Fibroblast of skin of left biceps (primary cell): ENCODE results near the gene PCGF5.
"Not testable (repeated sequence)": the region's sequence is repeated elsewhere in the genome, so short reads cannot be mapped to it uniquely, and the experiment has no call there.

Experiments used
- DNase-seq, 2 experiments: peaks; one replicate each; pipeline ENCODE4 v3.0.0-alpha.2; 2013; ENCODE audit warnings: low read depth in 2 of 2

The PCGF5 gene

DNA sequence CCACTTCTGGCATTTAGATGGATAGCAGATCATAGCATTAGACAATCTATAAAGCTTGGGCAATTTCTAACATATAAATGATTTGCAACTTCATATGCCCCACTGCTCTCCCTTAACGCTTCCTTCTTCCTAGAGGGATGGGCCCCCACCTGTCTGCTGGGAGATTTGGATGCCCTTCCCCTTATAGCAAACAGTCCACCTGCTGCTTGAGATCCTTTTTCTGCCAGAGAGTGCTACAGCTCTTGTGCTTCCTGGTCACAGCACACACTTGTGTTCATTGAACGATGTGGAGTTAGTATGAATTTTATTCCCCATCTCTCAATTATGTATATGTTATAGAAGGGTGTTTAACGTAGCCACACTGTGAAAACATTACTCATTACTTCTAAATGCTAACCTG, 10.4 kb upstream of the PCGF5 start:
- no peak for DNase-seq

DNA sequence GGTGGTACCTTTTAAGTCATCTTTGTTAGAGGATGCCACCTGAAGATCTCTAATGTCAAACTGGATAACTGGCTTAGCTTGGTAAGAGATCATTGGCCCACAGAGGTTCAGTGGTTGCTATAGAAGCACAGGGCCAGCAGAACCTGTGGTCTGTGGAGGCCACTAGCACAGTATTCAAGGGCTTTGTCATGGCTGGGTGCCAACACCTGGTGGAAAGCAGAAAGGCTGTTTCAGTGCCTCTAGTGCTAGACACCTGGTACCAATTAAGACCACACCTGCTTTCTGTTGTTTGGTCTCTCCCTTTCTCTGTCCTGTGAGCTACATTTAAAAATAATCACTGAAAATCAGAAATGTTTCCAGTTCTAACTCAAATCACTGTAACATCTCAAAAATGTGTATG, 10.0 kb upstream of the PCGF5 start:
- no peak for DNase-seq

DNA sequence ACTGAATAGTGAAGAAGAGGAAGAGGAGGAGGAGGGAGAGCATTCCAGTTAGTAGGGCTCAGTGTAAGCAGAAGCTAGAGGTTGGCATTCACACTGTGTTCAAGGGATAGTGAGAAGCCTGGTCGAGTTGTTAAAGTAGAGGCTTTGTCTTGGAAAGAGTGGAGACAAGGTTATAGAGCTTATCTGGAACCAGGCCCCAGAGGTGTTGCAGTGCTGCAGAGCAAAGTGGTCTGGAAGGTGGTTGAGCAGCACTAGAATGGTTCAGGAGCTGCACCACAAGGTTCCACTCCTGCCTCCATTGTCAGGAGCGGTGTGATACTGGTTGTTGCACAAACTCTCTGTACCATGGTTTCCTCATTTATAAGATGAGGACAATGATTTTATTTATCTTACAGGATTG, 8.8 kb upstream of the PCGF5 start:
- no peak for DNase-seq

DNA sequence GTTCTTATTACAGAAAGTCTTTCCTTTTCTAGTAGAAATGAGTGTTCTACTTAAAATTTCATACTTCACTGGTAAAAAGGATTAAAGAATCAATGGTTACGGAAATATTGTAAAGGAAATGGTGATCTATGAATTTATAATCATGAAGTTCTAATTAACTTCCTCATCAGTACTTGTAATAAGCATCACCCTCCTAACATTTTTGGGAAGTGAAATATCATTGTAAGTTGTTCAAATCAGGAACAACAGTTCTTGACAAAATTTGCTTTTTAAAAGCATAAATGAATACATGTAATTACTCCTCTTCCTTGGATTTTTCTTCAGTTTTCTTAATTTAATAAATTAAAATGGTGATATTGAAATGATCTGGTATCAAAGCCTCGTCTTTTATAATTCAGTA, 5.6 kb upstream of the PCGF5 start:
- no peak for DNase-seq

DNA sequence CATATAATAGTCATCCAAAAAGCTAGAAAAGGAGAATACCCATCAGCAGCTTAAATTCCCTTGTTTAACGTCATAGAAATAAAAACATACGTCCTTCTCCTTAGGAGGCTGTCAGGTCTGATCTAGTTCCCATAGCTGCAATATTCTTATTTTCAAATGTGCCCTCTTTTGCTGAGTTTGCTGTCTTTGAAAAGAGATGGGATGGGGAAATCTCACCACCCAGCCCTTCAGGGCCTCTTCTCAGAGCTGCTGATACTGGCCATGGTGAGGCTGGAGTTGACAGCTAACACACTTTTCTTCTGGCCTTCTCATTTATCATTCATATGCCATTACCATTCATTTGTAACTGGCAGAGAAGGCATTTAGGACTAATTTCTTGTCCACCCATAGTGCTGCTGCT, 5.1 kb upstream of the PCGF5 start:
- DNase-seq = no peak

DNA sequence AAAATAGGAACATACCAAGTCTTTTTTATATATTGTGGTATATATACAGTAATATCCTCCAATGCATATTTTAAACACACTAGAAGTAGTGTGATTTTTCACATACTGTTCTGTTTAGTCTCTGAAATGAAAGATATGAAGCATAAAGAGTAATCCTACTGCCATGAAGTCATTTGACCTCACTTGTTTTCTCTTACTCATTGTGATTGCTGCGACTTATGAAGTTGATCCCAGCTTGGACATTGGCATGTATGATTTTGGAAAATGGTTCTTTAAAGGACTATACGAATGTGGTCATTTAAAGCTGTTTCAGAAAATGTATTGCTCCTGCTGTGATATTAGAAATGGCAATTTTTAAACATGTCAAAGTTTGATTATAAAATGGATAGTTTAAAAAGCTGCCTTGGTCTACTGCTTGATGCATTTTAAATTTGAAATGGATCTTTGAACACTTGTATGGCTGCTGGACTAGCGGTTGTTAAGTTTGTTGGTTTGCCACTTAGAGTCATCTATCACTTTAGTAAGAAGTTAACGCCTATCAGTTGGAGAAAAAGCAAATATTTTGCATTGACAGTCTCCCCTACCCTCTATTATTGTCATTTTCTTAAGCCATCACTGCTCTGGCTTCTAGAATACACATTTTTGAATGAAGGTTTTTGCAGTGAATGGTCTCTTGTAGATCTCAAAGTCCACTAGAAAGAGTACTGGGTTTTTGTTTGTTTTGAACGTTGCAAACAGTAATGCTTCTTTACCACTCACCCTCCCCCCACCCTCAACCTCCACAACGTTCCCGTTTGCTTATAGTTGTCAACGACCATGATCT, 881 bp upstream of the PCGF5 start:
- no peak for DNase-seq

DNA sequence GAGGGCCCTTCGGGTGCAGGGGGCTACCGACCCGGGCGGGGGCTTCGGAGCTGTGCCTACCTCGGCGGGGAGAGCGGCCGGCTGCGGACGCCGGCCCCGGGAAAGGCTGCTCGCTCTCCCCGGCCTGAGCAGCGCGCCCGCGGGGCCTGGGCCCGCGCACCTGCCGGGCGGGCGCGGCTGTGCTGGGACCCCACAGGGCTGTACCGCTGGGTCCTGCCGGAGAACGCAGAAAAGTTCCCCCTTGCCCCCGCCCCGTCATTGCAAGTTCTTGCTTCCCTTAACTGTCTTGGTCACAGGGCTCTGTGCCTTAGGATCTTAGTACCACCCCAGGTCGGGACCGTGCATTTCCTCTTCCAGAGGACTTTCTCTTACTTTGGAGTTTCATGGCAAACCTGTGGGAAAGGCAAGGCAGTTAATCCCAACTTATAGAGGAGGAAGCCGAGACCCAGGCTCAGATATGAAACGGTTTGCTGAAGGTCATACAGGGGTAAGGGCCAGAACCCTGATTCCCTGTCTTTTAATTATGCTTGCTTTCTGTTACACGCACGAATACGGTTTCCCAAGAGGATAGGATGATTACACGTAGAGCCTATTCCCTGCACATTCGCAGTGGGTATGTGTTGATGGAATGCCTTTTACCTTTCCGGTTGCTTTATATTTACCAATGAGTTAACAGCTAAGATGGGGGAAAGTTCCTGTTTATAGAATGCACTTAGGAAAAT, 652 bp downstream of the PCGF5 start:
- DNase-seq = no peak

DNA sequence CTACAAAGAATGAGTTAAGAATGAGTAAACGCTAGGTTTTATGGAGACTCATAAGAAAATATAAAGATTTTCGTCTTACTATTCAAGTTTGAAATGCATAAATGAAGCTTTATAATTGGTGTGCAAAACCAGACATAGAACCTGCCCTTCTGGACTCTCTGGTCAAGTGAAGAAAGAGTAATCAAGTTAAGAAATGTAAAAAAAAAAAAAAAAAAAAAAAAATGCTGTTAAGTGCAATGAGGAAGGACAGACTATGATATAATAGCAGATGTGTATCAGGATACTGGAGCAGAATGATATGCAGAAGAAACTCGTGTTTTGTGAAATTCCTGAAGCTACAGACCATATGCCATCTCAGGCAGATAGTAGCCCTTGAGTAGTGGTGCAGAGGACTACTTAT, 5.6 kb downstream of the PCGF5 start:
- no peak for DNase-seq

DNA sequence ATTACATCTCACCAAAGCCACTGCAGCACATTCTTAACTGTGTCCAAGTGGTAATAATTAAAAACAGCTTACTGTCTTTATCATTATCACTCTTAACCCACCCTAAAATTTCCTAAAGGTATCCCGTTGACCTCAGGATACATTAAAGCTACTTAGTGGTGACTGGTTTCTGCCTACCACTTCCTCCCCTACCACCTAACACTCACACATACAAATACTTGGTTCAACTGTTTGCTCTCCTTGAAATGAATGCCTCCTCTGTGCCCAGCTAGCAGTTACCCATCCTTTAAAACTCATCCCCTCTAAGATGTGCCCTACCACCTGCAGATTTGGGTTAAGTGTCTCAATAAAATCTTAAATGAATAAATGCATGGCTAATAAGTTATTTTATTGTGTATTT, 7.1 kb downstream of the PCGF5 start:
- no peak for DNase-seq

DNA sequence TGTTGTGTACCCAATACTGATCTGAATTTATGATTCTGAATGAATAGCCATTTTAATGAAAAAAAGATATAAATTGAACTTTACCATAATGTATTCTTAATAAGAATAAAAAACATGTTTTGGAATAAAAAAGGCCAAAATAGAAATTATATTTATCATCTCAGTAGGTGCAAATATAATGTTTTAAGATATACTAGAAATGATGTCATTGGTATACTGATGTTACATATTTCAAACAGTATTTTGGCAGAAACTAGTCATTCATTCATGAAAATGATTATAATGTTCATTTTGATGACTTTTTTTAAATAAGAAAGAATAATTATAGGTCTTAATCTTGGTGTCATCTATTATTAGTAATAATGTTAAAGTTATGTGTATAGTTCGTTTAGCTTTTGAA, 9.2 kb downstream of the PCGF5 start:
- DNase-seq = no peak

DNA sequence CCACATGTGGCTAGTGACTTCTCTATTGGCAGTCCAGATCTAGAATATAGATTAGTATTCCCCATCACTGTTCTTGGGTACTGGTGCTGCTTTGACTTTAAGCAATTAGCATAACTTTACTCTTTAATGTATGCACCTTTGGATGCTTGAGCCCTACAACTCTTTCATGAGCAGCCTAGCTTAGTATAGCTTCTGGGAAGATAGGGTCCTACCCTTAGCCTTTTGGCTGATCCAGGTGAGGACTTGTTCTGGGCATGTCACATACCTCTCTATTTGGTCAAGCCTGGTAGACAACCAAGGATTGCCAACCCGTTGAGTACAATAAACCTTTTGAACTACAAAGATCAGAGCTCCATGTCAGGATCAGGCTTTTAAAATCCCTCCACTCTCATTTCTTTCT, 17.7 kb downstream of the PCGF5 start:
- no peak for DNase-seq

DNA sequence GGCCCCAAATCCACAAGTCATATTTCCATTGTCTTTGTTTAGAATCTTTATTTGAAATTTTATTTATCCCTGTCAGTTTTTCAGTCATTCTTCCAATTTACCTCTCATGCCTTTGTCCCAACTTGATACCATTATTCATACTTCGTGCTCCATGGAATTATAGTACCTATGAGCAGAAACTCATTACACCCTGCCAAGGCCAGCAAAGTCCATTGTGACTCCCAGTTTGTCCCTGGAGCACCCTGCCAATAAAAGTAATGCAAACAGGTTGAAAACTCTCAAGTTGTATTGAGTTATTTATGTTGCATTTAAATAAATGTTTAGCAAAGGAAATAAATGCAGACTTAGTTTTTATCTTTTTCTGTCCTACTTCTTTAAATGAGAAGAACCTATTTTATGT, 19.3 kb downstream of the PCGF5 start:
- DNase-seq = no peak

DNA sequence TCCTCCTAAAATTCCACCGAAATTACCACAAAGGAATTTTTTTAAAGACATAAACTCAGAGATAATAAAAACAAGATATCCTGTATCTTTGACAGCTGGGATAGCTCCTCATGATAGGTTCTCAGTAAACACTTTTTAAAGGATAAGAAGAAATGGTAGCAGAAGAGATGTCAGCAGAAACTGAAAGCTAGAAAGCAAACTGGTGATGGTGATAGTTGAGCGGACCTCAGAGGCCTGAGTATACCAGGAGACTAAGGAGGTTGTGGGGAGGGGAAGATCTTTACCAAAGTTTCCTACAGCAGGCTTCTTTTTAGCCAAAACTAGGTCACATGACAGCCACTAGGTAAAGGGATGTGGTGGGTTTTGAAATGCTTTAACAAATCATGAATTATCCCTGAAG, 22.5 kb downstream of the PCGF5 start:
- no peak for DNase-seq

DNA sequence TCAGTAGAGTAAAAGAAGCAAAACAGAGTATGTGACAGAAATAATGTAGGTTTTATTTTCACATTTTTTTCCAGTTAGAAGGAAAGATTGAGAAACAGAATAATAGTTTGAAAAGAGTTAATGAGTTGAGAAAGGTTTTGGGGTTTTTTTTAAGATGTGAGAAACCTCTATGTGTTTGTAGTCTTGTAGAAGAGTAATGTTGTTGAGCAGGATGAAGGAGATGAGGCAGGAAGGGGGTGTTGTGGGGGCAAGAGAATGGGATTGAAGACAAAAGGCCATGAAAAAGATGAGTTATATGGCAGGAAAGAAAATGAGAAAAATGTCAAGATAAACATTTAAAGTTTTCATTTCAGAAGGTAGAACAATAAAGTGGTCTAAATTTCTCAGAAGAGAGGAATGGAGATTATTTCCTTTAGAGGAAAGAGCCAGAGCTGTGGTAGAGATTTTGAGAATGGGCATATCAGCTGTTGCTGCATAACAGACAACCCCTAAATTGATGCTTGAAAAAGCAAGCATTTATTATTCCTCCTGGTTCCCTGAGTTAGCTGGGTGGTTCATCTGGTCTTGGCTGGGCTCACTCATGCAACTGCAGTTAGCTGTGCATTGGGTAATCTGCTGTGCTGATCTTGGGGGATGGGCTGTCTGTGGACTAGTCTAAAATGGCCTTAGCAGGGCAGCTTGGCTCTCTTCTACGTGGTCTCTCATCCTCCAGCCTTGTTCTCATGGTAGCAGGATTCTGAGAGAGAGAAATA, 27.1 kb downstream of the PCGF5 start:
- no peak for DNase-seq

DNA sequence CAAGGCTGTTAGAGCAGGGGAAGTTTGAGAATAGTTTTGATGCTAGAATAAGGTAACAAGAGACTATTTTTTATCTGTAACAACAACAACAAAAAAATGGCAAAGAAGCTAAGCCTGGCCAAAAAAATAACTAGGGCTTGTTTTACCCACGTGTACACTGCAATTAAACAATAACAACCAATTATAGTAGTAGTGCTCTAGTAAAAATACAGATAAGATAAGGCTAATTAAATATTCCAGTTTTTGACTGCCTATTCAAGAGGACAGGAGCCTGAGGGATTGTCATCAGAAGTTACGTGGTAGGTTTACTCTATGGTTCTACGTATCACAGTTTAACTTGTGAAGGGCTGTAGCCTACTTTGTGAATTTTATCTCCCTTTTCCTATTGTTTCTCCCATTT, 29.2 kb downstream of the PCGF5 start:
- no peak for DNase-seq

DNA sequence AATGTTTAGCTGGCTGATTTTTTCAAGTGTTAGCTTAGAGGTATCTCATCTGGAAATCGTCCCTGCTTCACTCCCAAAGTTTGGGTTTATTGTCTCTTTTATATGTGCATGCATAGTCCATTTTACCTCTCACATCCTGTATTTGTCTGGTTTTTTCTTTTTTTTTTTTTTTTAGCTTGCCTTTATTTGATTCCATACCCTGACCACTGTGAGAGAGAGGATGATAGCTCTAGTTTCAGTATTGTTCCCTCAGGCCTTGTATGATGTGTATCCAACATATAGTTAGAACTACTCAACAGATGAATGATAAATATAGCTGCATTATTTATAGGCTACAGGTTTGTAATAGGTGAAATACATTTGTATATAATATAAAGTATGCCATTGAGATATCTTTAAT, 29.9 kb downstream of the PCGF5 start:
- no peak for DNase-seq

DNA sequence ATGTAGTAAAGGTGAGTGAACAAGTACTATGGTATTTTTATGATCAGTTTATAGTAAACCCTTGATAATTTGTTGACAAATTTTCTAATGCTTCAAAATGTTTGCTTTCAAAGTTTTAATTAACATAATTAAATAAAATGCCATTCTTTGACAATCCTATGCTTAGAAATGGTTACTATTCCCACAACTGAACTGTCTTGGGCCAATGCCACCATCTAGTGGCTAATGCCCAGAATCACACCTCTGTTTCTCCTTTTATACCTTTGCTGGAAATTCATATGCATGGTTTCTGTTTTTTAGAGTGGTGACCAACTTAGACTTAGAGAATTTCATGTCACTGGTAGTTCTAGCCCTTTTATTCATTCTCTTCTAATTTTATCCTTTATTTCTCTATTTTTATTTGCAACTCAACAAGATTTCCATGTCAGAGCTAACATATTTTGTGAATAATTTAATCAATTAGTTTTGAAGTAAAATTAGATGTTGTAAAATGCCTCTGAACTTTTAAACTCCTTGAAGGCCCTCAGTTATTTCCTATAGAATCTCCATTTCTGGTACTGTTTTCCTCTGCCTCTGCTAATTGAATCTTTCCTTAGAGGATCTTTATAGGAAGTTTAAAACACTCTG, 31.1 kb downstream of the PCGF5 start:
- DNase-seq = peak in 1 of 2 experiments; percentile 24

DNA sequence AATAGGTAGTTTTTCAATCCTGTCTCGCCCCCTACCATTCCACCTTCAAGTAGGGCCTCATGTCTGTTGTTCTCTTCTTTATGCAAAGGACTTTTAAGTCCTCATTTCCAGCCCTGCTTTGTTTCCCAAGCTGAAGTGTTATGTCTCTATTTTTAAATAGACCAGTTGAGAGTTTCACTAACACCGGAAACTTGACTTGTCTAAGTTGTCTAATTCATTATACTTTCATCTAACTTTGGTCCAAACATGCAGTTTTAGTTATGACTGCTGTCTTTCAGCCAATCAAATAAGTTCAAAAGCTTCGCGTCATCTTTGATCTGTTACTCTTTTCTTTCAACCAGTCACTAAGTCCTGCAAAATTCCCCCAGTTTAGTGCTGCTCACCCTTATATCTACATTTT, 32.8 kb downstream of the PCGF5 start:
- no peak for DNase-seq

DNA sequence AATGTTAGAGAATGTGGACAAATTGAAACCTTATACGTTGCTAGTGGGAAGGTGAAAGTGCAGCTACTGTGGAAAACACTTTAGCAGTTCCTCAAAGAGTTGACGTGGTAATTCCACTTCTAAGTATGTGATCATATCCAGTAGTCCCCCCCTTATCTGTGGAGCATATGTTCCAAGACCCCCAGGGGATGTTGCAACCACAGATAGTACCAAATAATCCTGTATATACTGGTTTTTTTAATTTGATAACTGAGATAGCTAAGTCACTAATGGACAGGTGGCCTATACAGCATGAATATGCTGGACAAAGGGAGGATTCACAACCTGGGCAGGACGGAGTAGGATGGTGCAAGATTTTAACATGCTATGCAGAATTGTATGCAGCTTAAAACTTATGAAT, 36.8 kb downstream of the PCGF5 start:
- no peak for DNase-seq

DNA sequence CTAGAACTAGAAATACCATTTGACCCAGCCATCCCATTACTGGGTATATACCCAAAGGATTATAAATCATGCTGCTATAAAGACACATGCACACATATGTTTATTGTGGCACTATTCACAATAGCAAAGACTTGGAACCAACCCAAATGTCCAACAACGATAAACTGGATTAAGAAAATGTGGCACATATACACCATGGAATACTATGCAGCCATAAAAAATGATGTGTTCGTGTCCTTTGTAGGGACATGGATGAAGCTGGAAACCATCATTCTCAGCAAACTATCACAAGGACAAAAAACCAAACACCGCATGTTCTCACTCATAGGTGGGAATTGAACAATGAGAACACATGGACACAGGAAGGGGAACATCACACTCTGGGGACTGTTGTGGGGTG, 40.0 kb downstream of the PCGF5 start:
- DNase-seq = not testable (repeated sequence)

DNA sequence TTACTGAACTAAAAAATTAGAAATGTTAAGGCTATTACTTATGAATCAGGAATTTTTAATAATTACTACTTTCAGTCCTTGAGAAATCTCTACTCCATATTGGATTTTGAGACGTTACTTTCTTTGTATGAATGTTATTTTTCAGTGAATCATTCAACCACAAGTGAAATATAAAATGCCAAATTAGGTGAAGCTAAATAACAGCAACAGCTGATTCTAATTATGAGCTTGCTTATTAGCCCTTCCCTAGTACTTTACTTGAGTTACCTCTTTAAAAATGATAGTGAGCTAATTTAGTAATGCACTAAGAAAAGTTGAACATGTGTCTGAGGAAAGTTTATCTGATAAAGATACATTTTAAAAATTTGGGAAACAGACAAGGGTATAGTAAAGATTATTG, 51.4 kb downstream of the PCGF5 start:
- peak; percentile 76 to 81 for DNase-seq

DNA sequence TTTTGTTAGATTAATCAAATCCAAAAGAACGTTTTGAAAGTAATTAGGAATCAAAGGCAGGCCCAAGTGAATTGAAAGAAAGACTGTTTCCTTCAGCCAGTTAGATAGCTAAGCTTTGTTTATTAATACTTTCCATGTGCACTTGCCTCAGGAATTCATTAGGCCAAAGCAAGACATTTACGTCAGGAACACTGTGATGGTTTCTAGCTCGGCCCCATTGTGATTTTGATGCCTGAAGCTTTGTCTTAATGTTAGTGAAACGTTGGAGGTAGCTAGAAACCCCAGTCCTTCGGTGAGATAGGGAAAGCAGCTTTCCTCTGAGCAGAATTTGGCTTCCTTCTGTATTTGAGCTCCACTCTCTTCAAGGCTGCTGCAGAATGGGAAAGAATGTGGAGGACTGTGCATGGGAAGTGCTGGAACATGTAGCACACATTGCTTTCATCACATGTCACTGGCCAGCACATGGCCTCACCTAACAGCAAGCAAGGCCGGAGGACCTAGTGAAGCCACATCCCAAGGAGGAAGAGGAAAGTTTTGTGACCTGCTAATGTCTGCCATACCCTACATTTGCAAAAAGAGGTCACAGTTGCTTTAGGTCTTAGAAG, 64.1 kb downstream of the PCGF5 start:
- DNase-seq = no peak
